Testis (tissue), 2 donors: Measurements from ENCODE around the gene ABHD4.
"Not testable (repeated sequence)": the region's sequence is repeated elsewhere in the genome, so short reads cannot be mapped to it uniquely, and the experiment has no call there.

ENCODE experiments used
- CTCF ChIP-seq, 3 experiments: fragments of 450-650 bp in 2 of 3; fragments of 200-600 bp in 1 of 3; sonication (generic) in 1 of 3; IDR thresholded peaks; one replicate each; pipeline ENCODE4 v1.5.1; 2016 to 2019; ENCODE audit warnings: antibody characterized with exemption in 3 of 3, mild to moderate bottlenecking in 2 of 3, moderate library complexity in 1 of 3
- POLR2A ChIP-seq: fragments of 450-650 bp; IDR thresholded peaks from one replicate; pipeline ENCODE4 v1.6.1; 2017; ENCODE audit warnings: antibody characterized with exemption, mild to moderate bottlenecking, moderate library complexity

- not testable (repeated sequence) for TF ChIP-seq CTCF (IDR thresholded peaks at IDR 0.05); POLR2A
Observed at GRCh38 chr14:22635980-22636379, 37.9 kb downstream of the ABHD4 start.
